H1 (cell line): Measurements from ENCODE around the gene DPY19L1. TPM values are rescaled to one million over a fixed set of nuclear protein-coding genes. Genes with fewer than 3 reads are reported as not detected.

Experiments
- CTCF ChIA-PET: fragments of 300-600 bp; sonication (Branson Sonifier 250); formaldehyde crosslinking; loops from one replicate; lab custom pipeline; 2021; ENCODE audit not compliant: partially characterized antibody; lab: Charles Lee
- POLR2A ChIA-PET: fragments of 300-600 bp; sonication (Branson Sonifier 250); formaldehyde crosslinking; loops from one replicate; lab custom pipeline; 2021; ENCODE audit warnings: inconsistent platforms; ENCODE audit not compliant: partially characterized antibody; lab: Charles Lee
- DNase-seq, 2 experiments: peaks; one replicate each; pipeline versions ENCODE4 v3.0.0 to v3.0.0-alpha.2; 2010 to 2022; ENCODE audit warnings: low spot score in 2 of 2, low read depth in 1 of 2, mixed read lengths in 1 of 2
- FAIRE-seq: peaks from 2 replicates; lab custom pipeline; 2011; peaks lifted over from hg19 to GRCh38; lab: Jason Lieb, UNC
- H2AFZ ChIP-seq: 2 replicates; pipeline ENCODE4 v1.8.1; 2012; ENCODE audit warnings: low read length, inconsistent platforms
- H2AK5ac ChIP-seq: 2 replicates; pipeline ENCODE4 v1.6.1; 2013; ENCODE audit warnings: low read depth, low read length
- H2BK120ac ChIP-seq: replicated peaks from 2 replicates; pipeline ENCODE3; 2013; ENCODE audit warnings: low read depth, low read length, inconsistent platforms
- H2BK12ac ChIP-seq: 2 replicates; pipeline ENCODE4 v1.6.1; 2013; ENCODE audit warnings: low read depth, low read length
- H2BK15ac ChIP-seq: 2 replicates; pipeline ENCODE4 v1.6.1; 2013; ENCODE audit warnings: low read length
- H2BK20ac ChIP-seq: 2 replicates; pipeline ENCODE4 v1.6.1; 2013; ENCODE audit warnings: low read length
- H2BK5ac ChIP-seq: 2 replicates; pipeline ENCODE4 v1.6.1; 2013; ENCODE audit warnings: low read depth, low read length
- H3K14ac ChIP-seq: 2 replicates; pipeline ENCODE4 v1.6.1; 2013; ENCODE audit warnings: inconsistent platforms; ENCODE audit not compliant: insufficient read length
- H3K18ac ChIP-seq: 2 replicates; pipeline ENCODE4 v1.6.1; 2013; ENCODE audit warnings: low read length; ENCODE audit errors: extremely low read depth
- H3K23ac ChIP-seq: 2 replicates; pipeline ENCODE4 v1.6.1; 2013; ENCODE audit warnings: inconsistent platforms; ENCODE audit not compliant: insufficient read length
- H3K23me2 ChIP-seq: 2 replicates; pipeline ENCODE4 v1.6.1; 2013; ENCODE audit warnings: low read depth, low read length
- H3K27ac ChIP-seq: 2 replicates; pipeline ENCODE4 v1.6.1; 2011; ENCODE audit warnings: low read depth, low read length, inconsistent platforms
- H3K27me3 ChIP-seq, 4 experiments: replicated peaks in 1 of 4; 1 replicate in 1 of 4; 2 replicates in 3 of 4; pipeline versions ENCODE4 v1.6.1 to v1.8.1; 2011 to 2013; ENCODE audit warnings: low read length in 3 of 4, mild to moderate bottlenecking in 3 of 4, inconsistent platforms in 2 of 4, mixed read lengths in 2 of 4, moderate library complexity in 1 of 4; ENCODE audit not compliant: control insufficient read depth in 3 of 4, insufficient read depth in 3 of 4; ENCODE audit errors: extremely low read depth in 1 of 4
- H3K36me3 ChIP-seq, 4 experiments: 2 replicates each; pipeline versions ENCODE4 v1.6.1 to v1.8.1; 2011 to 2013; ENCODE audit warnings: mild to moderate bottlenecking in 4 of 4, low read length in 3 of 4, moderate library complexity in 2 of 4, control low read depth in 1 of 4, inconsistent platforms in 1 of 4; ENCODE audit not compliant: insufficient read depth in 4 of 4, control insufficient read depth in 2 of 4
- H3K4ac ChIP-seq: replicated peaks from 2 replicates; pipeline ENCODE3; 2013; ENCODE audit warnings: low read length, low read depth, mixed read lengths, inconsistent platforms; ENCODE audit not compliant: insufficient read length
- H3K4me1 ChIP-seq, 4 experiments: replicated peaks in 1 of 4; 1 replicate in 1 of 4; 2 replicates in 3 of 4; pipeline versions ENCODE4 v1.6.1 to v1.8.1; 2011 to 2013; ENCODE audit warnings: low read length in 3 of 4, inconsistent platforms in 2 of 4, mixed read lengths in 1 of 4; ENCODE audit not compliant: insufficient read depth in 4 of 4, control insufficient read depth in 3 of 4
- H3K4me2 ChIP-seq, 2 experiments: 2 replicates each; pipeline versions ENCODE4 v1.6.1 to v1.8.1; 2011 to 2013; ENCODE audit warnings: low read depth in 2 of 2, low read length in 2 of 2, control low read depth in 1 of 2, inconsistent platforms in 1 of 2, mild to moderate bottlenecking in 1 of 2; ENCODE audit not compliant: insufficient read depth in 1 of 2
- H3K4me3 ChIP-seq, 4 experiments: fragments of 200-600, 300-600 bp in 1 of 4; sonication (generic), shearing (Covaris generic), sonication (Bioruptor Twin) in 1 of 4; 2 replicates each; pipeline versions ENCODE4 v1.5.1 to v1.8.1; 2011 to 2016; ENCODE audit warnings: low read length in 4 of 4, low read depth in 3 of 4, control low read depth in 2 of 4, inconsistent platforms in 2 of 4, mild to moderate bottlenecking in 2 of 4, mixed read lengths in 1 of 4, moderate library complexity in 1 of 4; ENCODE audit not compliant: insufficient read depth in 2 of 4; ENCODE audit errors: extremely low read depth in 1 of 4
- H3K56ac ChIP-seq: replicated peaks from 2 replicates; pipeline ENCODE3; 2013; ENCODE audit warnings: low read depth, mild to moderate bottlenecking, mixed read lengths, low read length, inconsistent platforms; ENCODE audit not compliant: insufficient read length
- H3K79me1 ChIP-seq: 2 replicates; pipeline ENCODE4 v1.6.1; 2013; ENCODE audit warnings: low read depth, low read length, control low read depth
- H3K79me2 ChIP-seq, 2 experiments: 2 replicates each; pipeline versions ENCODE4 v1.6.1 to v1.8.1; 2012 to 2013; ENCODE audit warnings: low read length in 2 of 2, mild to moderate bottlenecking in 2 of 2, inconsistent platforms in 1 of 2; ENCODE audit not compliant: insufficient read depth in 2 of 2, control insufficient read depth in 1 of 2
- H3K9ac ChIP-seq, 4 experiments: replicated peaks in 1 of 4; 1 replicate in 1 of 4; 2 replicates in 3 of 4; pipeline versions ENCODE4 v1.6.1 to v1.8.1; 2011 to 2013; ENCODE audit warnings: low read depth in 3 of 4, low read length in 3 of 4, control low read depth in 2 of 4, mild to moderate bottlenecking in 2 of 4, moderate library complexity in 2 of 4, inconsistent platforms in 1 of 4; ENCODE audit errors: extremely low read depth in 1 of 4
- H3K9me3 ChIP-seq, 2 experiments: 2 replicates each; pipeline versions ENCODE4 v1.6.1 to v1.8.1; 2012 to 2013; ENCODE audit warnings: mild to moderate bottlenecking in 2 of 2, moderate library complexity in 2 of 2, control low read depth in 1 of 2, inconsistent platforms in 1 of 2, low read depth in 1 of 2, low read length in 1 of 2, mixed read lengths in 1 of 2; ENCODE audit not compliant: insufficient read depth in 2 of 2
- H4K20me1 ChIP-seq, 2 experiments: replicated peaks in 1 of 2; 2 replicates each; pipeline versions ENCODE3 to v1.8.1; 2011 to 2013; ENCODE audit warnings: inconsistent platforms in 2 of 2, low read length in 2 of 2, mild to moderate bottlenecking in 1 of 2; ENCODE audit not compliant: insufficient read depth in 2 of 2, control insufficient read depth in 1 of 2
- H4K5ac ChIP-seq: 2 replicates; pipeline ENCODE4 v1.6.1; 2013; ENCODE audit warnings: low read length, low read depth, mixed read lengths, inconsistent platforms; ENCODE audit not compliant: insufficient read length
- H4K8ac ChIP-seq: 2 replicates; pipeline ENCODE4 v1.8.0; 2013; ENCODE audit warnings: mild to moderate bottlenecking, moderate library complexity, low read length, inconsistent platforms; ENCODE audit not compliant: insufficient read depth; ENCODE audit errors: extremely low read depth
- H4K91ac ChIP-seq: replicated peaks from 2 replicates; pipeline ENCODE3; 2013; ENCODE audit warnings: low read length, mixed read lengths, inconsistent platforms; ENCODE audit not compliant: insufficient read length
- BACH1 ChIP-seq: IDR thresholded peaks from 2 replicates; pipeline ENCODE4 v1.6.1; 2012; ENCODE audit warnings: low read length, improper control_type of control experiment
- CHD2 ChIP-seq: IDR thresholded peaks from 2 replicates; pipeline ENCODE4 v1.6.1; 2012; ENCODE audit warnings: low read length, improper control_type of control experiment
- CTBP2 ChIP-seq: IDR thresholded peaks from 2 replicates; pipeline ENCODE4 v1.7.0; 2011; ENCODE audit warnings: borderline replicate concordance, mild to moderate bottlenecking, moderate library complexity, mixed read lengths, low read length; ENCODE audit not compliant: insufficient read depth, insufficient read length
- EP300 ChIP-seq, 2 experiments: IDR thresholded peaks; 1 replicate in 1 of 2; 2 replicates in 1 of 2; pipeline ENCODE4 v1.6.1; 2011 to 2012; ENCODE audit warnings: low read depth in 2 of 2, low read length in 2 of 2, mild to moderate bottlenecking in 2 of 2, borderline replicate concordance in 1 of 2, inconsistent platforms in 1 of 2, moderate library complexity in 1 of 2
- GABPA ChIP-seq: IDR thresholded peaks from 2 replicates; pipeline ENCODE4 v1.6.1; 2011; ENCODE audit warnings: mild to moderate bottlenecking, low read length, moderate library complexity, borderline replicate concordance; ENCODE audit not compliant: insufficient read depth
- JUN ChIP-seq: IDR thresholded peaks from 2 replicates; pipeline ENCODE4 v1.6.1; 2011; ENCODE audit warnings: low read depth, mild to moderate bottlenecking, improper control_type of control experiment, low read length
- NRF1 ChIP-seq: IDR thresholded peaks from 2 replicates; pipeline ENCODE4 v1.6.1; 2011; ENCODE audit warnings: mild to moderate bottlenecking, low read depth, low read length, improper control_type of control experiment
- POLR2AphosphoS5 ChIP-seq: IDR thresholded peaks from 2 replicates; pipeline ENCODE4 v1.6.1; 2011; ENCODE audit warnings: low read depth, low read length
- POU5F1 ChIP-seq: IDR thresholded peaks from 2 replicates; pipeline ENCODE4 v1.6.1; 2011; ENCODE audit warnings: low read depth, mild to moderate bottlenecking, low read length, moderate library complexity
- RXRA ChIP-seq: IDR thresholded peaks from 2 replicates; pipeline ENCODE4 v1.6.1; 2011; ENCODE audit warnings: low read depth, mild to moderate bottlenecking, low read length, moderate library complexity; ENCODE audit not compliant: insufficient read depth
- SIRT6 ChIP-seq: IDR thresholded peaks from one replicate; pipeline ENCODE4 v1.7.1; 2012; ENCODE audit warnings: low read length, inconsistent platforms
- SP4 ChIP-seq: IDR thresholded peaks from 2 replicates; pipeline ENCODE4 v1.6.1; 2012; ENCODE audit warnings: low read length, inconsistent platforms
- TAF7 ChIP-seq: optimal IDR thresholded peaks from 2 replicates; pipeline ENCODE3; 2011; ENCODE audit warnings: low read depth, mild to moderate bottlenecking, inconsistent platforms, low read length, moderate library complexity, borderline replicate concordance
- TCF12 ChIP-seq: IDR thresholded peaks from 2 replicates; pipeline ENCODE4 v1.6.1; 2011; ENCODE audit warnings: low read depth, mild to moderate bottlenecking, low read length
- WGBS, 2 experiments: shearing (Covaris generic) in 1 of 2; methylation state at CpG; one replicate each; pipeline versions ENCODE4 v1.1.6 to v1.1.7; 2013 to 2015; ENCODE audit warnings: low lambda C conversion rate in 2 of 2, mixed read lengths in 2 of 2, inconsistent platforms in 1 of 2, low coverage in 1 of 2, missing lambda C conversion rate in 1 of 2; ENCODE audit not compliant: insufficient replicate concordance in 2 of 2, insufficient coverage in 1 of 2, insufficient read length in 1 of 2; ENCODE audit errors: extremely low coverage in 1 of 2, missing lambda C conversion rate in 1 of 2; 5-methylcytosine and 5-hydroxymethylcytosine counted together
- polyA plus RNA-seq, 7 experiments: library from polyadenylated mRNA; depleted of rRNA in 3 of 7; stranded (reverse) in 5 of 7; unstranded in 2 of 7; fragments of >200 nt in 5 of 7; fragments of 200-250 nt in 2 of 7; gene quantifications; 1 replicate in 5 of 7; 2 replicates in 1 of 7; 4 replicates in 1 of 7; pipeline versions ENCODE4 v1.2.1 to v1.2.3, GENCODE V29; 2011 to 2013; ENCODE audit warnings: missing spikeins in 2 of 7, mixed read lengths in 2 of 7
- total RNA-seq: library from RNA; stranded (reverse); fragmentation: NEBNext Ultra II Directional; extraction: Animal tissue kit (Norgen Biotek cat#: 25700); gene quantifications from 2 replicates; pipeline ENCODE4 v1.2.1, GENCODE V29; 2021

The DPY19L1 gene
- total and polyA plus RNA-seq, 2 of the 8 experiments (the other 6 are each of a cell fraction or from before 2014, with no cell fraction given) = 14.1 to 23.3 TPM

DNA sequence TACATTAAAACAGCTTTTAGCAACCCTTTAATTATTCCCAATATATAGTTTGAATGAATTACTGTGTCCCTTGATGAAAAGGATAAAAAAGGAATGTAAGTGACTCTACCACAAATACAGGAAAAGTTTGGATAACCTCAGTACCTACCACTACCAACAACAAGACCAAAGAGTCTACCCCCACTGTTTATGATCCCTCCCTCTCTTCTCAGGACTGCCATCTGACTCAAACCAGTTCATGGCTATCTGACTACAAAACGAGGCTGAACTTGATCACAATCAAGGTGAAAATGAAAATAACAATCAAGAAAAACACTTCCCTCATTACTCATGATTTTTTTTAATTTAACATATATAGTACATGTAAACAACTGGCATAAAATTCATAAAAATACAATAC is 108.7 kb downstream of the DPY19L1 start:
- Histone ChIP-seq H3K56ac (no peak overlapping the region), H3K23ac (no peak overlapping the region), H3K79me1 (no peaks in the 10 kb centered on the region), H3K27ac (no peak overlapping the region), H4K20me1 (no peaks in the 10 kb centered on the region), H3K36me3 (peaks cover 0 to 2% (median 0%) of the 10 kb centered on the region in 4 experiments; a peak in 1 of 8 replicates), H3K9ac (no peak overlapping the region), H3K9me3 (no peaks in the 10 kb centered on the region), H3K18ac (no peak overlapping the region), H4K91ac (no peak overlapping the region), H2BK12ac (no peak overlapping the region), H2BK5ac (no peak overlapping the region), H2BK120ac (no peak overlapping the region), H2BK15ac (no peak overlapping the region), H3K23me2 (no peaks in the 10 kb centered on the region), H3K27me3 (no peaks in the 10 kb centered on the region), H4K5ac (no peak overlapping the region), H3K14ac (no peak overlapping the region), H3K4me1 (no peaks in the 10 kb centered on the region; a peak in 2 of 7 replicates), H3K4ac (no peak overlapping the region), H2AK5ac (no peak overlapping the region), H3K4me3 (no peak overlapping the region), H3K79me2 (no peaks in the 10 kb centered on the region), H3K4me2 (no peak overlapping the region), H2BK20ac (no peak overlapping the region), H4K8ac (no peak overlapping the region), H2AFZ (no peak overlapping the region)
- TF ChIP-seq BACH1 (no peak), TCF12 (no peak), POLR2AphosphoS5 (no peak), EP300 (IDR thresholded peaks at IDR 0.05; ENCODE audit: borderline replicate concordance in 1 of 2, low read depth in 2 of 2, low read length in 2 of 2) (no peak), CTBP2 (no peak), SIRT6 (no peak), SP4 (no peak), JUN (no peak), TAF7 (no peak), CHD2 (no peak), RXRA (no peak), POU5F1 (no peak), NRF1 (no peak), GABPA (no peak)
- ChIA-PET POLR2A (no interaction called here), CTCF (interaction anchor here (0.9 to 3.6 kb wide), 23 partner anchors 10 to 955 kb away, joined by 3 to 17 read pairs (median 3); no protein-coding TSS in a partner anchor)
- FAIRE-seq (no peak), DNase-seq (no peak)
- 75% methylated on average over 1 of the region's 1 CpG; no CpG with 5 or more reads in 1 of the 2 experiments for WGBS, 2 experiments
